HepG2 (cell line): ENCODE data around the gene RAC3. TPM values are rescaled to one million over a fixed set of nuclear protein-coding genes. Genes with fewer than 3 reads are reported as not detected.
A peak's percentile ranks its signal among the peaks of the same experiment; 100 is the strongest.

Source experiments
- ASH2L ChIP-seq: fragments of 300-600, 200-600 bp; sonication (generic); IDR thresholded peaks from 2 replicates; pipeline ENCODE4 v1.7.0; 2017; ENCODE audit warnings: low read depth, mild to moderate bottlenecking, moderate library complexity, mixed read lengths, low read length; ENCODE audit not compliant: insufficient read length
- FOXO1 ChIP-seq: sonication (generic); formaldehyde crosslinking; IDR thresholded peaks from 2 replicates; pipeline ENCODE4 v1.4.0; 2020; ENCODE audit warnings: missing genetic modification reagents
- KAT2B ChIP-seq: fragments of 150-350 bp; IDR thresholded peaks from 2 replicates; pipeline ENCODE4 v1.6.1; 2014; ENCODE audit warnings: low read depth, low read length, borderline replicate concordance
- KLF11 ChIP-seq: IDR thresholded peaks from 2 replicates; pipeline ENCODE4 v1.6.1; 2016; ENCODE audit warnings: missing compliant biosample characterization
- MEF2D ChIP-seq: sonication (generic); formaldehyde crosslinking; IDR thresholded peaks from 2 replicates; pipeline ENCODE4 v1.5.1; 2020; ENCODE audit warnings: mild to moderate bottlenecking, missing genetic modification reagents
- MNT ChIP-seq: fragments of 450-650 bp; IDR thresholded peaks from 2 replicates; pipeline ENCODE4 v1.6.1; 2016
- NAIF1 ChIP-seq: sonication (generic); formaldehyde crosslinking; IDR thresholded peaks from 2 replicates; pipeline ENCODE4 v1.5.0; 2020; ENCODE audit warnings: mild to moderate bottlenecking, missing genetic modification reagents, borderline replicate concordance
- NONO ChIP-seq, 2 experiments: fragments of 450-650 bp in 1 of 2; sonication (generic) in 1 of 2; formaldehyde crosslinking in 1 of 2; IDR thresholded peaks in 1 of 2; conservative IDR thresholded peaks in 1 of 2; 2 replicates each; pipeline versions ENCODE4 v1.6.1 to v1.8.0; 2017 to 2022; ENCODE audit warnings: mild to moderate bottlenecking in 1 of 2, missing genetic modification reagents in 1 of 2, moderate library complexity in 1 of 2
- PCBP1 ChIP-seq: fragments of 200-400 bp; formaldehyde crosslinking; IDR thresholded peaks from 2 replicates; pipeline ENCODE4 v1.6.1; 2017; ENCODE audit warnings: mild to moderate bottlenecking, low read depth, low read length, borderline replicate concordance
- PHF5A ChIP-seq: IDR thresholded peaks from one replicate; pipeline ENCODE4 v1.6.1; 2018; ENCODE audit warnings: low read depth, missing genetic modification reagents; ENCODE audit not compliant: unreplicated experiment
- SALL2 ChIP-seq: sonication (generic); formaldehyde crosslinking; IDR thresholded peaks from 2 replicates; pipeline ENCODE4 v1.8.1; 2023; ENCODE audit warnings: mild to moderate bottlenecking, missing genetic modification reagents, inconsistent platforms
- SIX1 ChIP-seq: sonication (generic); formaldehyde crosslinking; IDR thresholded peaks from 2 replicates; pipeline ENCODE4 v1.4.0; 2020; ENCODE audit warnings: missing genetic modification reagents, borderline replicate concordance
- SRSF9 ChIP-seq: fragments of 200-400 bp; formaldehyde crosslinking; IDR thresholded peaks from 2 replicates; pipeline ENCODE4 v1.6.1; 2018; ENCODE audit warnings: borderline replicate concordance, mild to moderate bottlenecking, low read depth, low read length; ENCODE audit not compliant: insufficient read depth, poor library complexity, severe bottlenecking
- SRY ChIP-seq: sonication (generic); formaldehyde crosslinking; IDR thresholded peaks from 2 replicates; pipeline ENCODE4 v1.8.0; 2022; ENCODE audit warnings: mild to moderate bottlenecking, missing genetic modification reagents
- ZBTB1 ChIP-seq: sonication (generic); formaldehyde crosslinking; IDR thresholded peaks from 2 replicates; pipeline ENCODE4 v1.4.0; 2020; ENCODE audit warnings: missing genetic modification reagents, borderline replicate concordance
- ZNF547 ChIP-seq: sonication (generic); formaldehyde crosslinking; IDR thresholded peaks from 2 replicates; pipeline ENCODE4 v1.5.1; 2020; ENCODE audit warnings: mild to moderate bottlenecking, missing genetic modification reagents
- ZNF562 ChIP-seq: sonication (generic); formaldehyde crosslinking; IDR thresholded peaks from 2 replicates; pipeline ENCODE4 v1.8.0; 2022; ENCODE audit warnings: missing genetic modification reagents, borderline replicate concordance
- ZNF614 ChIP-seq: IDR thresholded peaks from 2 replicates; pipeline ENCODE4 v1.6.1; 2018; ENCODE audit warnings: missing biosample characterization, missing genetic modification reagents, inconsistent platforms, borderline replicate concordance
- ZNF619 ChIP-seq: sonication (generic); formaldehyde crosslinking; IDR thresholded peaks from 2 replicates; pipeline ENCODE4 v1.4.0; 2020; ENCODE audit warnings: mild to moderate bottlenecking, missing genetic modification reagents
- ZNF800 ChIP-seq: sonication (generic); formaldehyde crosslinking; IDR thresholded peaks from 2 replicates; pipeline ENCODE4 v1.4.0; 2020; ENCODE audit warnings: missing genetic modification reagents
- ZNF816 ChIP-seq: sonication (generic); formaldehyde crosslinking; IDR thresholded peaks from 2 replicates; pipeline ENCODE4 v1.8.0; 2022; ENCODE audit warnings: missing genetic modification reagents, mild to moderate bottlenecking, borderline replicate concordance
- ZSCAN31 ChIP-seq: sonication (generic); formaldehyde crosslinking; IDR thresholded peaks from 2 replicates; pipeline ENCODE4 v1.5.0; 2020; ENCODE audit warnings: low read depth, mild to moderate bottlenecking, missing genetic modification reagents
- polyA plus RNA-seq, 8 experiments: library from polyadenylated mRNA; depleted of rRNA in 3 of 8; stranded (reverse) in 7 of 8; unstranded in 1 of 8; fragments of >200 nt; fragmentation: Illumina TruSeq in 4 of 8; extraction: Trizol in 4 of 8; gene quantifications; 2 replicates each; pipeline versions ENCODE4 v1.2.1 to v1.2.3, GENCODE V29; 2011 to 2016; ENCODE audit warnings: low read depth in 4 of 8, missing spikeins in 1 of 8, mixed read lengths in 1 of 8; ENCODE audit not compliant: insufficient read depth in 1 of 8
- total RNA-seq, 5 experiments: library from RNA; depleted of rRNA; stranded (reverse); fragments of >200 nt; fragmentation: Illumina TruSeq; extraction: Trizol; gene quantifications; 2 replicates each; pipeline ENCODE4 v1.2.3, GENCODE V29; 2016; ENCODE audit warnings: low read depth in 1 of 5
- TF ChIP-seq, protein P1 (sequence below): sonication (generic); formaldehyde crosslinking; IDR thresholded peaks from 2 replicates; pipeline ENCODE4 v1.5.1; 2020; ENCODE audit warnings: missing genetic modification reagents, mild to moderate bottlenecking, borderline replicate concordance
- TF ChIP-seq, protein P2 (sequence below): sonication (generic); formaldehyde crosslinking; IDR thresholded peaks from 2 replicates; pipeline ENCODE4 v1.4.0; 2020; ENCODE audit warnings: missing genetic modification reagents

Gene RAC3
- total and polyA plus RNA-seq, 2 of the 13 experiments (the other 11 are each of a cell fraction or from before 2014, with no cell fraction given): 10.5 to 21.3 TPM

DNA sequence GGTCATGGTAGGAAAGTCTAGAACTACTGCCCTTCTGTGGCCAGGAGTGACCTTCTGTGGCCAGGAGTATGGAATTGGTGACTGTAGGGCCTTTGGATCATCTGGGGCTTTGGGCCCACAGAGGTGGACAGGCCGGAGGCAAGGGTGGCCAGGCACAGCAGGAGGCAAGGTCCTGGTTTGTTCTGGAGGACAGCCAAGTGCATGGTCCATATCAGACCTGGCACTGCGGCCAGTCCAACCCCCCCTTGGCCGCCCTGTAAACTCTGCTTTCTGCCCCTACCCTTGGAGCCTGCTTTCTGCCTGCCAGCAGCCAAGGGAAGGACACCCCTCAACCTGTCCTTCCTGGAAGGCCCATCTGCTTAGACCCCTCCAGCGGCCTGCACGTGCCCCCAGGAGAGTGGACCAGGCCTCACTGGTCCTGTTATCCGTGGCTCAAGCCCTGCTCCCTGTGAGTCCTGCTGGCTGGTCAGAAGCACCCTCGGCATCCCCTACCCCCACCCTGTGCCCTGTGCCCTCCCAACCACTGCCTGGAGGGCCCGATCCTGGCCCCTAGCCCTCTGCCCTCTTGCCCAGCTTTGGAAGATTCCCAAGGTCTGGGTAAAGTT is 8.3 kb downstream of the RAC3 start (continued):
- no peak for TF ChIP-seq MNT
- no peak for TF ChIP-seq ZNF800 (CRISPR knock-in tag)
- TF ChIP-seq ZNF619: peak; percentile 71; the same call in 1 of the 2 replicates
- TF ChIP-seq SIX1 (CRISPR knock-in tag): no peak
- TF ChIP-seq PHF5A (CRISPR knock-in tag): peak; percentile 52
- TF ChIP-seq FOXO1: 0 out of 2 replicates have a peak, but pooled peaks have one; percentile 20
- TF ChIP-seq SALL2 (CRISPR knock-in tag): no peak
- TF ChIP-seq NONO (IDR thresholded peaks at IDR 0.05): no peak
- TF ChIP-seq NONO (CRISPR knock-in tag; conservative IDR thresholded peaks at IDR 0.05): no peak
- no peak for TF ChIP-seq ZSCAN31 (CRISPR knock-in tag)
- TF ChIP-seq ZNF547 (CRISPR knock-in tag): no peak
- TF ChIP-seq ZBTB1 (CRISPR knock-in tag): no peak
- TF ChIP-seq MEF2D (CRISPR knock-in tag): no peak
- TF ChIP-seq PCBP1: 0 out of 2 replicates have a peak, but pooled peaks have one; percentile 71
- no peak for TF ChIP-seq SRY (CRISPR knock-in tag)
- TF ChIP-seq ZNF562 (CRISPR knock-in tag): no peak
- TF ChIP-seq, protein P1, sequence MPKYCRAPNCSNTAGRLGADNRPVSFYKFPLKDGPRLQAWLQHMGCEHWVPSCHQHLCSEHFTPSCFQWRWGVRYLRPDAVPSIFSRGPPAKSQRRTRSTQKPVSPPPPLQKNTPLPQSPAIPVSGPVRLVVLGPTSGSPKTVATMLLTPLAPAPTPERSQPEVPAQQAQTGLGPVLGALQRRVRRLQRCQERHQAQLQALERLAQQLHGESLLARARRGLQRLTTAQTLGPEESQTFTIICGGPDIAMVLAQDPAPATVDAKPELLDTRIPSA: no peak
- no peak for TF ChIP-seq ASH2L
- peak; percentile 33; the same call in 1 of the 2 replicates for TF ChIP-seq ZNF614 (CRISPR knock-in tag)
- no peak for TF ChIP-seq KLF11 (CRISPR knock-in tag)
- TF ChIP-seq NAIF1 (CRISPR knock-in tag): no peak
- TF ChIP-seq KAT2B: no peak
- no peak for TF ChIP-seq ZNF816 (CRISPR knock-in tag)
- no peak for TF ChIP-seq SRSF9
- TF ChIP-seq, protein P2, sequence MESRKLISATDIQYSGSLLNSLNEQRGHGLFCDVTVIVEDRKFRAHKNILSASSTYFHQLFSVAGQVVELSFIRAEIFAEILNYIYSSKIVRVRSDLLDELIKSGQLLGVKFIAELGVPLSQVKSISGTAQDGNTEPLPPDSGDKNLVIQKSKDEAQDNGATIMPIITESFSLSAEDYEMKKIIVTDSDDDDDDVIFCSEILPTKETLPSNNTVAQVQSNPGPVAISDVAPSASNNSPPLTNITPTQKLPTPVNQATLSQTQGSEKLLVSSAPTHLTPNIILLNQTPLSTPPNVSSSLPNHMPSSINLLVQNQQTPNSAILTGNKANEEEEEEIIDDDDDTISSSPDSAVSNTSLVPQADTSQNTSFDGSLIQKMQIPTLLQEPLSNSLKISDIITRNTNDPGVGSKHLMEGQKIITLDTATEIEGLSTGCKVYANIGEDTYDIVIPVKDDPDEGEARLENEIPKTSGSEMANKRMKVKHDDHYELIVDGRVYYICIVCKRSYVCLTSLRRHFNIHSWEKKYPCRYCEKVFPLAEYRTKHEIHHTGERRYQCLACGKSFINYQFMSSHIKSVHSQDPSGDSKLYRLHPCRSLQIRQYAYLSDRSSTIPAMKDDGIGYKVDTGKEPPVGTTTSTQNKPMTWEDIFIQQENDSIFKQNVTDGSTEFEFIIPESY (CRISPR knock-in tag): no peak
